ENCODE results near the gene TTC34. TPM values are rescaled to one million over a fixed set of nuclear protein-coding genes. Genes with fewer than 3 reads are reported as not detected.

Gene TTC34
- total RNA-seq, 4 donors from 2014 or later, result 0.17 to 0.56 TPM; not detected in 2

GRCh38 chr1:2811533-2811918, 10.0 kb upstream of the TTC34 start:
- H3K27me3 ChIP-seq, result peaks cover 92% of the 10 kb centered on the region
- H3K4me3 ChIP-seq, result no peak overlapping the region
- no peak overlapping the region for H3K27ac ChIP-seq
- no peak for DNase-seq (ENCODE audit: low spot score in 2 of 2)
- H3K4me1 ChIP-seq, result no peaks in the 10 kb centered on the region
- TF ChIP-seq, protein P1, sequence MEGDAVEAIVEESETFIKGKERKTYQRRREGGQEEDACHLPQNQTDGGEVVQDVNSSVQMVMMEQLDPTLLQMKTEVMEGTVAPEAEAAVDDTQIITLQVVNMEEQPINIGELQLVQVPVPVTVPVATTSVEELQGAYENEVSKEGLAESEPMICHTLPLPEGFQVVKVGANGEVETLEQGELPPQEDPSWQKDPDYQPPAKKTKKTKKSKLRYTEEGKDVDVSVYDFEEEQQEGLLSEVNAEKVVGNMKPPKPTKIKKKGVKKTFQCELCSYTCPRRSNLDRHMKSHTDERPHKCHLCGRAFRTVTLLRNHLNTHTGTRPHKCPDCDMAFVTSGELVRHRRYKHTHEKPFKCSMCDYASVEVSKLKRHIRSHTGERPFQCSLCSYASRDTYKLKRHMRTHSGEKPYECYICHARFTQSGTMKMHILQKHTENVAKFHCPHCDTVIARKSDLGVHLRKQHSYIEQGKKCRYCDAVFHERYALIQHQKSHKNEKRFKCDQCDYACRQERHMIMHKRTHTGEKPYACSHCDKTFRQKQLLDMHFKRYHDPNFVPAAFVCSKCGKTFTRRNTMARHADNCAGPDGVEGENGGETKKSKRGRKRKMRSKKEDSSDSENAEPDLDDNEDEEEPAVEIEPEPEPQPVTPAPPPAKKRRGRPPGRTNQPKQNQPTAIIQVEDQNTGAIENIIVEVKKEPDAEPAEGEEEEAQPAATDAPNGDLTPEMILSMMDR (IDR thresholded peaks at IDR 0.05), result no peak
- no peak for TF ChIP-seq EP300 (IDR thresholded peaks at IDR 0.05)
- TF ChIP-seq POLR2AphosphoS5 (IDR thresholded peaks at IDR 0.05), result no peak
- no peak for TF ChIP-seq POLR2A (IDR thresholded peaks at IDR 0.05)
- 42% methylated on average over 8 of the region's 8 CpGs for WGBS
- peaks cover 5% of the 10 kb centered on the region for H3K9me3 ChIP-seq
- no peaks in the 10 kb centered on the region for H3K36me3 ChIP-seq

DNA sequence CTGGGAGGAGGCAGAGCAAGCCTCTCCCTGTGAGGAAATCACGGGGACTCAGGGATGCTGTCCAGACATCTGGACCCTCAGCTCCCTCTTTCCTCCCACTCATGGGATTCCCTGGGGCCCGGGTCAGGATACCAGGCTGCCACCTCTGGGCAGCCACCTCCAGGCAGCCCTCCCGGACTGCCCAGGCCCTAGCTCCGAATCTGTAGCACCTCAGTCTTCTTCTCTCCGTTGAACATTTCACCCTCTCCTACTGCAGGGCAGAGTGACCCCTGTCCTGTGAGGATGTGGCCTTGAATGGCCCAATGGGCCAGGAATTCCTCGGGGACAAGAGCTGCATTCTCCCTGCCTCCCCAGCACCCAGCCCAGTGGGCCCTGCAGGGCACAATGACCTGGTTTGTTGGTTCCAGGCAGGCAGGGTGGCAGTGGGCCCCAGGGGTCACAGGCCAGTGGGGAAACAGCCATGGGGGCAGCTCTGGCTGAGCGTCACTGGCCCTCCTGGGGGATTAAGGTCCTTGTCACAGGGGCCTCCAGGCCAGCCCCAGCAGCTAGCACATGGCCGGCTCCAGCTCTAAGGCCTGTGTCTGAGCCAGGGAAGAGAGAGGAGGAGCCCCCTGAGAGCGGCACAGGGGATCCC, 9.5 kb upstream of the TTC34 start:
- Histone ChIP-seq H3K27ac (no peak overlapping the region), H3K9me3 (peaks cover 5% of the 10 kb centered on the region), H3K4me3 (no peak overlapping the region), H3K36me3 (no peaks in the 10 kb centered on the region), H3K4me1 (no peaks in the 10 kb centered on the region), H3K27me3 (peaks cover 93% of the 10 kb centered on the region)
- TF ChIP-seq POLR2AphosphoS5 (IDR thresholded peaks at IDR 0.05) (no peak), POLR2A (IDR thresholded peaks at IDR 0.05) (no peak), EP300 (IDR thresholded peaks at IDR 0.05) (no peak)
- TF ChIP-seq, protein P1 (IDR thresholded peaks at IDR 0.05), result no peak
- WGBS, result 73% methylated on average over 8 of the region's 9 CpGs
- no peak for DNase-seq (ENCODE audit: low spot score in 2 of 2)

DNA sequence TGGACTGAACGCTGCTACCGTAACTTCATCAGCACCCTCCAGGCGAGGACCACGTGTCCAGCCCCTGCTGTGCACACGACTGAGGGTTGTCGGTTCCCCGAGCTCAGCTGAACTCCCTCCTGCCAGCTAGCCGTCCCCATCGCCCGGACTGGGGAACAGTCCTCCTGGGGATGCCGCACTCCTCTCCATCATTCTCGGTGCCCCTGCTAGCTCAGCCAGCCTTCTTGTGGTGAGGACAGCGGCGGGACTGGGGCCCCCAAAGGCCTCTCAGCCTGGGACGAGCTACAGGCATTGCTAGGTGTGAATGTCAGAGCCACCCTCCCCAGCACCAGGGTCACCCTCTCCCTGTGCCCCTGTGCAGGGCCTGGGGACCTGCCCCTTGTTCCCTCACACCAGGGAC, 8.8 kb upstream of the TTC34 start:
- no peak overlapping the region for H3K27ac ChIP-seq
- H3K27me3 ChIP-seq, result peaks cover 95% of the 10 kb centered on the region
- DNase-seq (ENCODE audit: low spot score in 2 of 2), result no peak
- TF ChIP-seq POLR2A (IDR thresholded peaks at IDR 0.05) (no peak), EP300 (IDR thresholded peaks at IDR 0.05) (no peak), POLR2AphosphoS5 (IDR thresholded peaks at IDR 0.05) (no peak)
- TF ChIP-seq, protein P1 (IDR thresholded peaks at IDR 0.05), result no peak
- H3K4me3 ChIP-seq, result no peak overlapping the region
- H3K36me3 ChIP-seq, result no peaks in the 10 kb centered on the region
- 80% methylated on average over 2 of the region's 15 CpGs for WGBS
- H3K4me1 ChIP-seq, result no peaks in the 10 kb centered on the region
- H3K9me3 ChIP-seq, result peaks cover 5% of the 10 kb centered on the region

GRCh38 chr1:2809656-2810055, 8.2 kb upstream of the TTC34 start:
- Histone ChIP-seq H3K27ac (no peak overlapping the region), H3K36me3 (no peaks in the 10 kb centered on the region), H3K27me3 (peaks cover 97% of the 10 kb centered on the region), H3K4me1 (no peaks in the 10 kb centered on the region), H3K4me3 (no peak overlapping the region), H3K9me3 (peaks cover 5% of the 10 kb centered on the region)
- WGBS, result 71% methylated on average over 7 of the region's 17 CpGs
- TF ChIP-seq EP300 (IDR thresholded peaks at IDR 0.05) (no peak), POLR2A (IDR thresholded peaks at IDR 0.05) (no peak), POLR2AphosphoS5 (IDR thresholded peaks at IDR 0.05) (no peak)
- TF ChIP-seq, protein P1 (IDR thresholded peaks at IDR 0.05), result no peak
- DNase-seq (ENCODE audit: low spot score in 2 of 2), result no peak

DNA sequence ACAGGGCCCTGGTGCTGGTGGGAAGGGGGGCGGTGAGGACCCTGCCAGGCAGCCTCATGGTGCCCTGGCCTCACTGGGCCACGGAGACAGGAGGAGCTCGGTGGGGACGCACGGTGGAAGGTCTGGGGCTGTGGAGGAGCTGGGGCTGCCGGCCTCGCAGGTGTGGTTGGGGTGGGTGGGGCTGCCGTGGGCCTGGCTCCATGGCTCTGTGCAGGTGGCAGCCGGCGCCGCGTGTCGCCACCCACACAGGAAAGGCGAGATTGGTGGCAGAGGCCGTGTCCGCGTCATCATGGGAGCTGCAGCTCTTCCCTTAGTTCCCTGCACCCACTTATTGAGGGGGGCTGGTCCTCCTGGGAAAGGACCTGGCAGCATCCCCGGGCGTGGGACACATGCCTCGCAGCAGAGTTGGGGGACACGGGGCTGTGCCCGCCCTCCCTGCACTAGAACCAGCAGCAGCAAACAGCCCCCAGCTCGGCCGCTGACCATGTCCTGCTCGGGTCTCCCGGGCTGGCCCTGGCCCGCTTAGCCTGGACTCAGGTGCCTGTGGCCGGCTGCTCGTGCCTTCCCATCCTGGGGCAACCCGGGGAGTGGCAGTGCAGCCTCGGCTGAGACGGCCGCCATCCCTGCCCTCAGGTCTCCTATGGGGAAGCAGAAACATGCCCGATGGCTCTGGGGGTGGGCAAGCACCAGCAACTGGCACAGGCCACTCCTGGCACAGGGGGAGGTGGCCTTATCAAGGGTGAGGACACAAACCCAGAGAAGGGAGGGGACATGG, 7.5 kb upstream of the TTC34 start:
- Histone ChIP-seq H3K4me3 (no peak overlapping the region), H3K36me3 (no peaks in the 10 kb centered on the region), H3K4me1 (no peaks in the 10 kb centered on the region), H3K27me3 (peaks cover 98% of the 10 kb centered on the region), H3K27ac (no peak overlapping the region), H3K9me3 (peaks cover 5% of the 10 kb centered on the region)
- TF ChIP-seq POLR2AphosphoS5 (IDR thresholded peaks at IDR 0.05), result no peak
- TF ChIP-seq EP300 (IDR thresholded peaks at IDR 0.05), result no peak
- no peak for TF ChIP-seq POLR2A (IDR thresholded peaks at IDR 0.05)
- TF ChIP-seq, protein P1 (IDR thresholded peaks at IDR 0.05), result no peak
- DNase-seq (ENCODE audit: low spot score in 2 of 2), result no peak
- 49% methylated on average over 16 of the region's 34 CpGs for WGBS
